PC-3 (cell line): ENCODE measurements around the gene RRM2. TPM values are rescaled to one million over a fixed set of nuclear protein-coding genes. Genes with fewer than 3 reads are reported as not detected.

Experiments
- ATAC-seq: fragments of 200-7000 bp; cut with Tn5 transposase; 2 replicates; pipeline ENCODE4 v1.9.1; 2020; ENCODE audit warnings: mild to moderate bottlenecking, moderate library complexity
- BruUV-seq: library from RNA; stranded (reverse); fragments of 400-500 nt; replicated peaks from 2 replicates; lab custom pipeline; 2021; lab: Mats Ljungman, UMichigan
- CTCF ChIA-PET: fragments of 300-600 bp; sonication (Branson Sonifier 250); formaldehyde crosslinking; loops from one replicate; lab custom pipeline; 2022; ENCODE audit warnings: antibody characterized with exemption; lab: Charles Lee
- POLR2A ChIA-PET: fragments of 300-600 bp; sonication (Branson Sonifier 250); formaldehyde crosslinking; loops from one replicate; lab custom pipeline; 2022; ENCODE audit warnings: antibody characterized with exemption; ENCODE audit not compliant: unreplicated experiment; lab: Charles Lee
- DNase-seq: peaks from one replicate; pipeline ENCODE4 v3.0.0-alpha.2; 2015
- H2AFZ ChIP-seq: fragments of 300-600 bp; sonication (generic); 2 replicates; pipeline ENCODE4 v1.6.0; 2016; ENCODE audit warnings: antibody characterized with exemption, low read length
- H3F3A ChIP-seq: fragments of 300-600 bp; sonication (generic); one replicate; pipeline ENCODE4 v1.6.0; 2017; ENCODE audit warnings: antibody characterized with exemption, low read length, control low read depth, mild to moderate bottlenecking; ENCODE audit not compliant: unreplicated experiment
- H3K27ac ChIP-seq: fragments of 300-600 bp; sonication (generic); 2 replicates; pipeline ENCODE4 v1.5.1; 2016; ENCODE audit warnings: mild to moderate bottlenecking, low read length
- H3K27me3 ChIP-seq: fragments of 300-600 bp; sonication (generic); 2 replicates; pipeline ENCODE4 v1.6.1; 2016; ENCODE audit warnings: low read length, mixed read lengths
- H3K36me3 ChIP-seq: fragments of 300-600 bp; sonication (generic); 2 replicates; pipeline ENCODE4 v1.6.1; 2016; ENCODE audit warnings: low read depth, mixed run types, low read length, mixed read lengths
- H3K4me1 ChIP-seq: fragments of 300-600 bp; sonication (generic); 2 replicates; pipeline ENCODE4 v1.5.1; 2016; ENCODE audit warnings: low read length; ENCODE audit not compliant: insufficient read depth
- H3K4me2 ChIP-seq: fragments of 300-600 bp; sonication (generic); 2 replicates; pipeline ENCODE4 v1.6.0; 2016; ENCODE audit warnings: low read length
- H3K4me3 ChIP-seq: fragments of 300-600 bp; sonication (generic); 2 replicates; pipeline ENCODE4 v1.5.1; 2016; ENCODE audit warnings: mild to moderate bottlenecking, low read length, mixed read lengths
- H3K79me2 ChIP-seq: fragments of 300-600 bp; sonication (generic); 2 replicates; pipeline ENCODE4 v1.6.1; 2017; ENCODE audit warnings: low read length, mixed read lengths
- H3K9ac ChIP-seq: fragments of 300-600 bp; sonication (generic); 2 replicates; pipeline ENCODE4 v1.6.0; 2016; ENCODE audit warnings: mild to moderate bottlenecking, low read length
- H3K9me2 ChIP-seq: fragments of 300-600 bp; sonication (generic); replicated peaks from 2 replicates; pipeline ENCODE4 v1.6.1; 2016; ENCODE audit warnings: mixed run types, low read length, mixed read lengths
- H3K9me3 ChIP-seq: fragments of 300-600 bp; sonication (generic); 2 replicates; pipeline ENCODE4 v1.6.1; 2016; ENCODE audit warnings: low read length, mixed read lengths
- H4K20me1 ChIP-seq: fragments of 300-600 bp; sonication (generic); 2 replicates; pipeline ENCODE4 v1.6.1; 2016; ENCODE audit warnings: low read length, mixed read lengths
- CTCF ChIP-seq: fragments of 300-600 bp; sonication (generic); conservative IDR thresholded peaks from 2 replicates; pipeline ENCODE4 v1.5.1; 2017; ENCODE audit warnings: antibody characterized with exemption, low read depth, mild to moderate bottlenecking, low read length
- EZH2 ChIP-seq: fragments of 300-600 bp; sonication (generic); IDR thresholded peaks from one replicate; pipeline ENCODE4 v1.6.1; 2017; ENCODE audit warnings: antibody characterized with exemption, mild to moderate bottlenecking, low read length; ENCODE audit not compliant: unreplicated experiment
- EZH2phosphoT487 ChIP-seq: fragments of 300-600 bp; sonication (generic); IDR thresholded peaks from 2 replicates; pipeline ENCODE4 v1.6.1; 2018; ENCODE audit warnings: mild to moderate bottlenecking, antibody characterized with exemption, low read length, borderline replicate concordance
- intact Hi-C: fragments of 100-400 bp; cut with micrococcal nuclease; formaldehyde crosslinking; loops from 2 replicates; pipeline ENCODE4 v1.9.0; 2023
- total RNA-seq: library from RNA; depleted of rRNA; stranded (reverse); fragments of >200 nt; gene quantifications from 2 replicates; pipeline ENCODE4 v1.2.3, GENCODE V29; 2014

Gene RRM2
- total RNA-seq, 1 experiment from 2014 or later: 282 TPM

GRCh38 chr2:10166676-10167292 is 44.2 kb downstream of the RRM2 start:
- Histone ChIP-seq H3K27me3 (no peaks in the 10 kb centered on the region), H4K20me1 (no peaks in the 10 kb centered on the region), H3K9ac (no peak overlapping the region), H3K4me3 (no peak overlapping the region), H3K9me2 (no peaks in the 10 kb centered on the region), H3K4me2 (no peak overlapping the region), H3K79me2 (no peaks in the 10 kb centered on the region), H3F3A (no peaks in the 10 kb centered on the region), H3K4me1 (peaks cover 19% of the 10 kb centered on the region), H3K9me3 (no peaks in the 10 kb centered on the region), H3K36me3 (no peaks in the 10 kb centered on the region), H3K27ac (no peak overlapping the region), H2AFZ (no peak overlapping the region)
- BruUV-seq: no TSS peak
- TF ChIP-seq EZH2: no peak
- no peak for TF ChIP-seq CTCF
- TF ChIP-seq EZH2phosphoT487: no peak
- POLR2A ChIA-PET: no interaction called here
- no peak for DNase-seq
- intact Hi-C loops: no loop called here
- CTCF ChIA-PET: no interaction called here
- no peak for ATAC-seq

- intact Hi-C loops: no loop called here
- no peak overlapping the region for H2AFZ ChIP-seq
- H3K4me3 ChIP-seq: no peak overlapping the region
- H3K9me3 ChIP-seq: no peaks in the 10 kb centered on the region
- BruUV-seq: no TSS peak
- no peaks in the 10 kb centered on the region for H3F3A ChIP-seq
- no peaks in the 10 kb centered on the region for H3K27me3 ChIP-seq
- H3K9ac ChIP-seq: no peak overlapping the region
- no peaks in the 10 kb centered on the region for H3K79me2 ChIP-seq
- no peaks in the 10 kb centered on the region for H3K9me2 ChIP-seq
- ATAC-seq (no peak), DNase-seq (no peak)
- H4K20me1 ChIP-seq: no peaks in the 10 kb centered on the region
- H3K4me1 ChIP-seq: peaks cover 19% of the 10 kb centered on the region
- H3K36me3 ChIP-seq: no peaks in the 10 kb centered on the region
- TF ChIP-seq CTCF (no peak), EZH2phosphoT487 (no peak), EZH2 (no peak)
- no peak overlapping the region for H3K27ac ChIP-seq
- ChIA-PET POLR2A (no interaction called here), CTCF (no interaction called here)
- H3K4me2 ChIP-seq: no peak overlapping the region
Measured at GRCh38 chr2:10167316-10167715, 44.8 kb downstream of the RRM2 start.

- TF ChIP-seq EZH2 (no peak), CTCF (no peak), EZH2phosphoT487 (no peak)
- Histone ChIP-seq H4K20me1 (no peaks in the 10 kb centered on the region), H3K4me3 (no peak overlapping the region), H3K27me3 (no peaks in the 10 kb centered on the region), H3K9ac (no peak overlapping the region), H3K9me2 (no peaks in the 10 kb centered on the region), H3K9me3 (no peaks in the 10 kb centered on the region), H3K27ac (no peak overlapping the region), H3K79me2 (no peaks in the 10 kb centered on the region), H3F3A (no peaks in the 10 kb centered on the region), H2AFZ (no peak overlapping the region), H3K36me3 (no peaks in the 10 kb centered on the region), H3K4me2 (no peak overlapping the region), H3K4me1 (peaks cover 19% of the 10 kb centered on the region)
- ChIA-PET POLR2A (no interaction called here), CTCF (no interaction called here)
- DNase-seq (no peak), ATAC-seq (no peak)
- intact Hi-C loops: no loop called here
- no TSS peak for BruUV-seq
Measured at GRCh38 chr2:10168221-10168620, 45.7 kb downstream of the RRM2 start.
